ENCODE data around the gene FERMT2. TPM values are rescaled to one million over a fixed set of nuclear protein-coding genes. Genes with fewer than 3 reads are reported as not detected.

FERMT2 gene
- polyA plus RNA-seq, 1 donor (not counting 4 experiments of a cell fraction or from before 2014, with no cell fraction given): 19.6 TPM

- Histone ChIP-seq H3K4me3 (ENCODE audit: control insufficient read depth in 2 of 3, extremely low read depth in 1 of 3, insufficient read depth in 2 of 3, low read depth in 1 of 3, low read length in 3 of 3) (no peak overlapping the region), H3K9me1 (ENCODE audit: control insufficient read depth, extremely low read depth, insufficient read depth, low read length) (no peaks in the 10 kb centered on the region), H2AFZ (ENCODE audit: control insufficient read depth, low read length) (no peak overlapping the region), H3K9me3 (ENCODE audit: control insufficient read depth, low read depth, low read length) (no peaks in the 10 kb centered on the region), H3K9ac (ENCODE audit: control insufficient read depth, extremely low read depth, insufficient read depth, low read length) (no peak overlapping the region), H3K36me3 (ENCODE audit: control insufficient read depth in 2 of 2, extremely low read depth in 1 of 2, insufficient read depth in 2 of 2, low read length in 2 of 2) (peaks cover 0 to 2% of the 10 kb centered on the region in 2 experiments), H3K79me2 (ENCODE audit: control insufficient read depth, insufficient read depth, low read length) (no peaks in the 10 kb centered on the region), H3K4me2 (ENCODE audit: control insufficient read depth, extremely low read depth, insufficient read depth, low read depth, low read length) (no peak overlapping the region), H4K20me1 (ENCODE audit: control insufficient read depth, extremely low read depth, insufficient read depth, low read length) (no peaks in the 10 kb centered on the region), H3K27me3 (ENCODE audit: control insufficient read depth, extremely low read depth, insufficient read depth, low read length) (no peaks in the 10 kb centered on the region), H3K27ac (ENCODE audit: control insufficient read depth, insufficient read depth, low read length) (no peak overlapping the region), H3K4me1 (ENCODE audit: control insufficient read depth, extremely low read depth, insufficient read depth, low read length) (no peaks in the 10 kb centered on the region)
- no peak for FAIRE-seq
- dilution Hi-C loops (cut with MboI; ENCODE audit: extremely low pct_ligation_motif_present, low sequenced_read_pairs): no loop called here
- TF ChIP-seq CTCF (optimal IDR thresholded peaks at IDR 0.05 in 1 of 3, IDR thresholded peaks at IDR 0.05 in 1 of 3, conservative IDR thresholded peaks at IDR 0.05 in 1 of 3; ENCODE audit: extremely low read depth in 1 of 3, insufficient read depth in 2 of 3, low read length in 3 of 3): no peak
- TF ChIP-seq EZH2 (IDR thresholded peaks at IDR 0.05; ENCODE audit: low read length): no peak
- DNase-seq (ENCODE audit: low read depth, low spot score): no peak
Observed at GRCh38 chr14:52888159-52888558, 62.7 kb downstream of the FERMT2 start.

- H4K20me1 ChIP-seq (ENCODE audit: control insufficient read depth, extremely low read depth, insufficient read depth, low read length): no peaks in the 10 kb centered on the region
- no peak overlapping the region for H3K4me2 ChIP-seq (ENCODE audit: control insufficient read depth, extremely low read depth, insufficient read depth, low read depth, low read length)
- no peak for DNase-seq (ENCODE audit: low read depth, low spot score)
- no peaks in the 10 kb centered on the region for H3K9me3 ChIP-seq (ENCODE audit: control insufficient read depth, low read depth, low read length)
- H3K4me3 ChIP-seq (ENCODE audit: control insufficient read depth in 2 of 3, extremely low read depth in 1 of 3, insufficient read depth in 2 of 3, low read depth in 1 of 3, low read length in 3 of 3): no peak overlapping the region
- H3K9me1 ChIP-seq (ENCODE audit: control insufficient read depth, extremely low read depth, insufficient read depth, low read length): no peaks in the 10 kb centered on the region
- H2AFZ ChIP-seq (ENCODE audit: control insufficient read depth, low read length): no peak overlapping the region
- FAIRE-seq: no peak
- dilution Hi-C loops (cut with MboI; ENCODE audit: extremely low pct_ligation_motif_present, low sequenced_read_pairs): no loop called here
- no peak overlapping the region for H3K27ac ChIP-seq (ENCODE audit: control insufficient read depth, insufficient read depth, low read length)
- H3K9ac ChIP-seq (ENCODE audit: control insufficient read depth, extremely low read depth, insufficient read depth, low read length): no peak overlapping the region
- no peaks in the 10 kb centered on the region for H3K27me3 ChIP-seq (ENCODE audit: control insufficient read depth, extremely low read depth, insufficient read depth, low read length)
- H3K79me2 ChIP-seq (ENCODE audit: control insufficient read depth, insufficient read depth, low read length): no peaks in the 10 kb centered on the region
- peaks cover 0 to 2% of the 10 kb centered on the region in 2 experiments for H3K36me3 ChIP-seq (ENCODE audit: control insufficient read depth in 2 of 2, extremely low read depth in 1 of 2, insufficient read depth in 2 of 2, low read length in 2 of 2)
- TF ChIP-seq EZH2 (IDR thresholded peaks at IDR 0.05; ENCODE audit: low read length) (no peak), CTCF (optimal IDR thresholded peaks at IDR 0.05 in 1 of 3, IDR thresholded peaks at IDR 0.05 in 1 of 3, conservative IDR thresholded peaks at IDR 0.05 in 1 of 3; ENCODE audit: extremely low read depth in 1 of 3, insufficient read depth in 2 of 3, low read length in 3 of 3) (no peak)
- no peaks in the 10 kb centered on the region for H3K4me1 ChIP-seq (ENCODE audit: control insufficient read depth, extremely low read depth, insufficient read depth, low read length)
Observed at GRCh38 chr14:52885230-52885629, 65.6 kb downstream of the FERMT2 start.
